ENCODE measurements around the gene PTPRN2. TPM values are rescaled to one million over a fixed set of nuclear protein-coding genes. Genes with fewer than 3 reads are reported as not detected.

PTPRN2 gene
- total and polyA plus RNA-seq, 2 donors (not counting 3 experiments of a cell fraction or from before 2014, with no cell fraction given) = 0.62 to 0.88 TPM

DNA sequence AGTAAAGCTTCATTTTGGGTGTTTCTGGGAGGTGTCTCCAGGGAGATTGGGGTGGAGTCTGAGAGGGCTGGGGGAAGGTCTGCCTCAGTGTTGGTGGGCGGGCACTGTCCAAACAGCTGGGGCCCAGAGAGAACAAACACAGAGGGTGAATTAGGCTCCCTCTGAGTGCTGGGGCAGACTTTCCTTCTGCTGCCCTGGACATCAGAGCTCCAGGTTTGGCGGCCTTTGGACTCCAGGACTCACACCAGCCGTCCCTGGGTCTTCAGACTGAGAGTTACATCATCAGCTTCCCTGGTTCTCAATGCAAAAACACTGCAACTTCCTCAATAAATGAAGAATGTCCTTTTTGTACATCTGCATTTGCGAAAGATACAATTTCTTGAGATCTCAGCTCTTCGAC lies 427.4 kb downstream of the PTPRN2 start:
- Histone ChIP-seq H3K4me3 (replicated peaks in 1 of 3; ENCODE audit: insufficient read depth in 1 of 3, low read depth in 1 of 3, low read length in 3 of 3) (no peak overlapping the region), H3K9me3 (replicated peaks; ENCODE audit: control insufficient read depth, insufficient read depth, low read length) (peaks cover 9% of the 10 kb centered on the region), H3K27me3 (ENCODE audit: control insufficient read depth in 2 of 2, insufficient read depth in 2 of 2, low read length in 2 of 2) (no peaks in the 10 kb centered on the region), H3K27ac (ENCODE audit: insufficient read depth, low read depth, low read length) (no peak overlapping the region), H4K20me1 (replicated peaks; ENCODE audit: control insufficient read depth, extremely low read depth, insufficient read depth, low read length) (no peaks in the 10 kb centered on the region), H2AFZ (ENCODE audit: low read depth, low read length) (no peak overlapping the region), H3K4me1 (ENCODE audit: control insufficient read depth, extremely low read depth, insufficient read depth, low read length) (no peaks in the 10 kb centered on the region), H3K4me2 (ENCODE audit: insufficient read depth, low read length) (no peak overlapping the region), H3K79me2 (ENCODE audit: control insufficient read depth, insufficient read depth, low read length) (no peaks in the 10 kb centered on the region), H3K9me1 (replicated peaks; ENCODE audit: control insufficient read depth, extremely low read depth, insufficient read depth, low read length) (no peaks in the 10 kb centered on the region), H3K36me3 (ENCODE audit: control insufficient read depth in 2 of 2, extremely low read depth in 1 of 2, insufficient read depth in 2 of 2, low read length in 2 of 2) (no peaks in the 10 kb centered on the region), H3K9ac (replicated peaks; ENCODE audit: extremely low read depth, insufficient read depth, low read length) (no peak overlapping the region)
- no peak for DNase-seq (ENCODE audit: low read depth, low spot score)
- intact Hi-C loops (cut with micrococcal nuclease) (no loop called here), dilution Hi-C loops (cut with MboI; ENCODE audit: extremely low pct_ligation_motif_present, low sequenced_read_pairs) (no loop called here)
- ChIA-PET CTCF (no interaction called here), POLR2A (no interaction called here)
- FAIRE-seq = no peak
- no peak for TF ChIP-seq EZH2 (IDR thresholded peaks at IDR 0.05; ENCODE audit: borderline replicate concordance, low read depth, low read length, severe bottlenecking)
- TF ChIP-seq GATA2 (IDR thresholded peaks at IDR 0.05; ENCODE audit: insufficient read depth, insufficient read length, low read depth, low read length) = no peak
- TF ChIP-seq POLR2A (IDR thresholded peaks at IDR 0.05; ENCODE audit: low read depth, low read length) = no peak
- no peak for TF ChIP-seq JUN (IDR thresholded peaks at IDR 0.05; ENCODE audit: borderline replicate concordance, insufficient read depth, insufficient read length, low read depth)
- TF ChIP-seq, protein P1, sequence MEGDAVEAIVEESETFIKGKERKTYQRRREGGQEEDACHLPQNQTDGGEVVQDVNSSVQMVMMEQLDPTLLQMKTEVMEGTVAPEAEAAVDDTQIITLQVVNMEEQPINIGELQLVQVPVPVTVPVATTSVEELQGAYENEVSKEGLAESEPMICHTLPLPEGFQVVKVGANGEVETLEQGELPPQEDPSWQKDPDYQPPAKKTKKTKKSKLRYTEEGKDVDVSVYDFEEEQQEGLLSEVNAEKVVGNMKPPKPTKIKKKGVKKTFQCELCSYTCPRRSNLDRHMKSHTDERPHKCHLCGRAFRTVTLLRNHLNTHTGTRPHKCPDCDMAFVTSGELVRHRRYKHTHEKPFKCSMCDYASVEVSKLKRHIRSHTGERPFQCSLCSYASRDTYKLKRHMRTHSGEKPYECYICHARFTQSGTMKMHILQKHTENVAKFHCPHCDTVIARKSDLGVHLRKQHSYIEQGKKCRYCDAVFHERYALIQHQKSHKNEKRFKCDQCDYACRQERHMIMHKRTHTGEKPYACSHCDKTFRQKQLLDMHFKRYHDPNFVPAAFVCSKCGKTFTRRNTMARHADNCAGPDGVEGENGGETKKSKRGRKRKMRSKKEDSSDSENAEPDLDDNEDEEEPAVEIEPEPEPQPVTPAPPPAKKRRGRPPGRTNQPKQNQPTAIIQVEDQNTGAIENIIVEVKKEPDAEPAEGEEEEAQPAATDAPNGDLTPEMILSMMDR (IDR thresholded peaks at IDR 0.05; ENCODE audit: extremely low read depth in 1 of 2, insufficient read depth in 1 of 2, low read depth in 1 of 2, low read length in 2 of 2) = no peak
- TF ChIP-seq, protein P2, sequence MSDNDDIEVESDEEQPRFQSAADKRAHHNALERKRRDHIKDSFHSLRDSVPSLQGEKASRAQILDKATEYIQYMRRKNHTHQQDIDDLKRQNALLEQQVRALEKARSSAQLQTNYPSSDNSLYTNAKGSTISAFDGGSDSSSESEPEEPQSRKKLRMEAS (IDR thresholded peaks at IDR 0.05; ENCODE audit: insufficient read depth, insufficient read length) = no peak
- TF ChIP-seq POLR2AphosphoS5 (IDR thresholded peaks at IDR 0.05; ENCODE audit: insufficient read depth, low read depth, low read length) = no peak
- TF ChIP-seq MYC (IDR thresholded peaks at IDR 0.05; ENCODE audit: low read depth, low read length) = no peak
- TF ChIP-seq FOS (IDR thresholded peaks at IDR 0.05; ENCODE audit: borderline replicate concordance, insufficient read depth, low read length) = no peak
- no TSS peak for BruUV-seq (replicated peaks)

Measured in endothelial cell of umbilical vein (primary cell).